Stimulated activated CD8-positive, alpha-beta memory T cell treated with anti-CD3 and anti-CD28 coated beads, Interleukin-12 subunit alpha, Interleukin-12 subunit beta, amount 100 ng/mL, for 24 hours (primary cell): ENCODE measurements around the gene C6.

Source experiments
- DNase-seq: peaks from one replicate; pipeline ENCODE4 v3.0.0-alpha.2; 2020; ENCODE audit errors: extremely low read depth

C6 gene

DNA sequence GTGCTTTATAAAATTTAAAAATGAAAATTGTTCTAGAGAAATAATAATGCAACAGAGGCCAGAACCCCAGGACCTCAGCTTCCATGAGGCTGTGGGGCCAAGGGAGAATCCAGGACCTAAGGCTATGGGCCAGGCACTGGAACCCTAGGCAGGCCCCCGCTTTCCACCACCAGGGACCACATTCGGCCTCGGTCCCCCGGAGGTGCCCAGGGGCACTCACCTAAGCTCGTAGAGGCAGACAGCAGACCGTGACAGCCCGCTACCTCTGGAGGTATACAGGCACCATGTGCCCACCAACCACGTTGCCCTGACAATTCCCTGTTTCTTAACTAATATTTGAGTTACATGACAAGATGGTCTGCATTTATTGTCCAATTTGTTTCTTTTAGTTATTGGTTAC lies 92.7 kb downstream of the C6 start:
- no peak for DNase-seq

DNA sequence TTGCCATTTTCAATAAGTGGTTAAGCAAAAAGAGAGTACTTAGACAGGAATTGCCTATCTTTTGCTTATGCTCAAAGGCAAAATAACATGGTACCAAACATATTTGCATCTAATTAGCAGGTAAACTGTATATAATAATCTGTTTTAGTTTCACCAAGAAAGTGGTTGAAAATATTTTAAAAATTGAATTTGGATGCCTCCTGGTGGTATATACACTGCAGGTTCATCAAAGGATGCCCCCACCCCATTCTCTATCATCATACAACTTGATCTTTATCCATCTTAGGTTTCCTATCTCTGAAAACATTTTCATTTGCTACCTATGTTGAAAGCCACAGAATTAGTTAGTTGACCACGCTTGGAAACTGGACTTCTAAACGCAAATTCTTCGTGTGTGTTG lies 95.2 kb downstream of the C6 start:
- DNase-seq = no peak

DNA sequence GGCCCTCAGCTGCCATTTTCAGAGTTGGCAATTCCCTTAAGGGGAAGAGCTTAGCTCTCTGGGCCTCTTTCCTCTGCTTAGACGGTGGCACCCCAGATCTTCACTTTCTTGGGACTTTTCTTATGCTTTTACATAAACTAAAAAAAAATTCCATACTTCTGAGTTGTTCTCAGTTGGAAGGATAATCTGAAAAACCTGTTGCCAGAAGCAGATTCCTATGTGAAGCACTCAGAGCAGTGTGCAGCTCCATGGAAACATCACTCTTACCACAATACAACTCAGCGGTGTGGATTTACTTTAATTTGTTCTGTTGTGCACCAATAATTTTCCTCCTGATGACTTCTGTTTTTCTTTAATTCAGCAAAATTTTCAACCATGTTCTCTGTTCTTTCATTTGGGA lies 98.1 kb downstream of the C6 start:
- DNase-seq = no peak

GRCh38 chr5:41112486-41113455 lies 100.6 kb downstream of the C6 start:
- no peak for DNase-seq

DNA sequence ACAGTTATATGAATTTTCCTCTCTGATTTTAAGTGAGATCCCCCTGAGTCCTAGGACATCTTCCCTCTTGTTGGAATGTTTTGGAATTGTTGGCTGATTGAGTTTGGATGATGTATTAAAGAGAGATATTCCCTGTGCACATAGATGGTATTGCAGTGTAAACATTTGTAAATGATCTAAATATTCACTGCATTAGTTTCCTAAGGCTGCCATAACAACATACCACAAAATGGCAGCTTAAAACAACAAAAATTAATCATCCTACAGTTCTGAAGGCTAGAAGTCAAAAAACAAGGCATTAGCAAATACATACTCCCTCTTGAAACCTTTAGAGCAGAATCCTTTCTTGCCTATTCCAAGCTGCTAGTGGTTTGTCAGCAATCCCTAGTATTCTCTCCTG lies 104.1 kb downstream of the C6 start:
- DNase-seq = no peak

- DNase-seq = no peak
These were observed 111.0 kb downstream of the C6 start for GRCh38 chr5:41102341-41102740.

GRCh38 chr5:41097642-41098041 lies 115.7 kb downstream of the C6 start:
- no peak for DNase-seq

- DNase-seq = no peak
These were observed 117.8 kb downstream of the C6 start for GRCh38 chr5:41095324-41096101.

DNA sequence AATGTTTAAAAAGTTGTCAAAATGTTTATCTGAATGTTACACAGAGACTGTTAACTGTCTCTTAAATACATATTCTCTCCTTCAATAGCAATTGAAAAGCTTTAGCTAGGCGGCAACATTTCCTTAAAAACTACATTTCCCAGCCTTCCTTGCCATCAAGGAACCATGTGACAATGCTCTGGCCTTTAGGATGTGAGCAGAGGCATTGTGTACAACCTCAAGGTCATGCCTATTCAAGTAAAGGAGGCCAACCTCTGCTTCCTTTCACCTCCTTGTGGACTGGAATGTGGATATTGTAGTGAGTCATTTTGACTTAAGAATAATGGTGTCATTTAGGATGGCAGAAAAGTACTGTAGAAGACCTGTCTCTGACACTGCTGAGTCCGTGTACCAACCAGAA lies 118.5 kb downstream of the C6 start:
- no peak for DNase-seq

- no peak for DNase-seq
These were observed 119.5 kb downstream of the C6 start for GRCh38 chr5:41093803-41094202.
